Inferior parietal cortex (tissue), 1 donor: ENCODE results near the gene ADAMTS8.

Experiments used
- DNase-seq: peaks from one replicate; pipeline ENCODE4 v3.0.0-alpha.2; 2016; ENCODE audit errors: extremely low spot score

The ADAMTS8 gene

GRCh38 chr11:130397780-130398179 is 30.6 kb downstream of the ADAMTS8 start:
- no peak for DNase-seq

- DNase-seq, result no peak
Observed at GRCh38 chr11:130396965-130397364, 31.4 kb downstream of the ADAMTS8 start.

- DNase-seq, result no peak
Observed at GRCh38 chr11:130394615-130395014, 33.8 kb downstream of the ADAMTS8 start.

- DNase-seq, result no peak
Observed at GRCh38 chr11:130391711-130392110, 36.7 kb downstream of the ADAMTS8 start.

GRCh38 chr11:130390071-130390758 is 38.2 kb downstream of the ADAMTS8 start:
- peak; percentile 82 for DNase-seq

- no peak for DNase-seq
Observed at GRCh38 chr11:130389335-130389935, 39.0 kb downstream of the ADAMTS8 start.

- DNase-seq, result no peak
Observed at GRCh38 chr11:130388607-130389205, 39.7 kb downstream of the ADAMTS8 start.

GRCh38 chr11:130386056-130386455 is 42.4 kb downstream of the ADAMTS8 start:
- DNase-seq, result no peak

- DNase-seq, result no peak
Observed at GRCh38 chr11:130383344-130384211, 44.8 kb downstream of the ADAMTS8 start.

GRCh38 chr11:130381317-130381716 is 47.1 kb downstream of the ADAMTS8 start:
- no peak for DNase-seq

- DNase-seq, result no peak
Observed at GRCh38 chr11:130380778-130381177, 47.6 kb downstream of the ADAMTS8 start.

GRCh38 chr11:130379276-130379675 is 49.1 kb downstream of the ADAMTS8 start:
- DNase-seq, result no peak

GRCh38 chr11:130370845-130371590 is 57.4 kb downstream of the ADAMTS8 start:
- DNase-seq, result no peak

GRCh38 chr11:130369713-130370112 is 58.7 kb downstream of the ADAMTS8 start:
- peak; percentile 72 for DNase-seq

GRCh38 chr11:130369141-130369691 is 59.2 kb downstream of the ADAMTS8 start:
- peak; percentile 53 for DNase-seq

- DNase-seq, result no peak
Observed at GRCh38 chr11:130359419-130359818, 69.0 kb downstream of the ADAMTS8 start.

GRCh38 chr11:130358398-130358797 is 70.0 kb downstream of the ADAMTS8 start:
- no peak for DNase-seq
